Liver (tissue), 9 donors: ENCODE measurements around the gene TEK. TPM values are rescaled to one million over a fixed set of nuclear protein-coding genes. Genes with fewer than 3 reads are reported as not detected.

Experiments
- DNase-seq: peaks from one replicate; pipeline ENCODE4 v3.0.0-alpha.2; 2017; ENCODE audit warnings: low spot score
- H3K27ac ChIP-seq, 2 donors: one replicate each; pipeline ENCODE4 v1.7.0; 2013; ENCODE audit warnings: inconsistent platforms in 2 of 2, low read length in 2 of 2, control low read depth in 1 of 2, low read depth in 1 of 2, mild to moderate bottlenecking in 1 of 2
- H3K27me3 ChIP-seq, 4 donors: one replicate each; pipeline versions ENCODE4 v1.6.1 to v1.7.0; 2013; ENCODE audit warnings: low read length in 3 of 4, inconsistent platforms in 1 of 4, mild to moderate bottlenecking in 1 of 4, moderate library complexity in 1 of 4; ENCODE audit not compliant: control insufficient read depth in 4 of 4, insufficient read depth in 4 of 4
- H3K36me3 ChIP-seq, 4 donors: one replicate each; pipeline versions ENCODE4 v1.6.1 to v1.7.0; 2013; ENCODE audit warnings: low read length in 3 of 4, mild to moderate bottlenecking in 3 of 4, low read depth in 1 of 4, moderate library complexity in 1 of 4; ENCODE audit not compliant: control insufficient read depth in 4 of 4, insufficient read depth in 3 of 4
- H3K4me1 ChIP-seq, 4 donors: one replicate each; pipeline versions ENCODE4 v1.6.1 to v1.7.0; 2013; ENCODE audit warnings: low read length in 3 of 4, mild to moderate bottlenecking in 3 of 4, moderate library complexity in 1 of 4; ENCODE audit not compliant: control insufficient read depth in 4 of 4, insufficient read depth in 4 of 4
- H3K4me3 ChIP-seq, 3 donors: one replicate each; pipeline versions ENCODE4 v1.6.1 to v1.7.0; 2013; ENCODE audit warnings: low read length in 3 of 3, control low read depth in 1 of 3, low read depth in 1 of 3, mild to moderate bottlenecking in 1 of 3
- H3K9ac ChIP-seq, 2 donors: one replicate each; pipeline ENCODE4 v1.7.0; 2013; ENCODE audit warnings: low read length in 2 of 2, mild to moderate bottlenecking in 2 of 2, moderate library complexity in 2 of 2, control low read depth in 1 of 2, low read depth in 1 of 2
- H3K9me3 ChIP-seq, 4 donors: one replicate each; pipeline versions ENCODE4 v1.6.1 to v1.7.0; 2013; ENCODE audit warnings: low read length in 3 of 4; ENCODE audit not compliant: control insufficient read depth in 4 of 4
- EGR1 ChIP-seq, 2 donors: IDR thresholded peaks; 2 replicates each; pipeline ENCODE4 v1.6.1; 2016 to 2018; ENCODE audit warnings: antibody characterized with exemption in 2 of 2, low read depth in 2 of 2
- FOXA1 ChIP-seq: IDR thresholded peaks from 2 replicates; pipeline ENCODE4 v1.6.1; 2016; ENCODE audit warnings: antibody characterized with exemption
- FOXA2 ChIP-seq: IDR thresholded peaks from 2 replicates; pipeline ENCODE4 v1.6.1; 2016; ENCODE audit warnings: antibody characterized with exemption
- GABPA ChIP-seq, 2 donors: IDR thresholded peaks in 1 of 2; conservative IDR thresholded peaks in 1 of 2; 2 replicates each; pipeline ENCODE4 v1.6.1; 2016; ENCODE audit warnings: antibody characterized with exemption in 2 of 2, mild to moderate bottlenecking in 1 of 2, moderate library complexity in 1 of 2
- HNF4A ChIP-seq, 2 donors: conservative IDR thresholded peaks; 2 replicates each; pipeline ENCODE4 v1.6.1; 2016; ENCODE audit warnings: antibody characterized with exemption in 2 of 2, mild to moderate bottlenecking in 2 of 2
- HNF4G ChIP-seq: IDR thresholded peaks from 2 replicates; pipeline ENCODE4 v1.6.1; 2016; ENCODE audit warnings: antibody characterized with exemption
- JUND ChIP-seq, 2 donors: IDR thresholded peaks; 2 replicates each; pipeline ENCODE4 v1.6.1; 2016; ENCODE audit warnings: antibody characterized with exemption in 2 of 2
- NR2F2 ChIP-seq: IDR thresholded peaks from 2 replicates; pipeline ENCODE4 v1.6.1; 2016; ENCODE audit warnings: antibody characterized with exemption
- RAD21 ChIP-seq, 2 donors: IDR thresholded peaks; 2 replicates each; pipeline ENCODE4 v1.6.1; 2016; ENCODE audit warnings: antibody characterized with exemption in 2 of 2, mild to moderate bottlenecking in 2 of 2
- RXRA ChIP-seq, 2 donors: IDR thresholded peaks; 2 replicates each; pipeline ENCODE4 v1.6.1; 2017 to 2018; ENCODE audit warnings: antibody characterized with exemption in 2 of 2, mild to moderate bottlenecking in 1 of 2
- TAF1 ChIP-seq: conservative IDR thresholded peaks from 2 replicates; pipeline ENCODE4 v1.6.1; 2016; ENCODE audit warnings: antibody characterized with exemption, mild to moderate bottlenecking
- YY1 ChIP-seq: IDR thresholded peaks from 2 replicates; pipeline ENCODE4 v1.6.1; 2016; ENCODE audit warnings: antibody characterized with exemption, mild to moderate bottlenecking
- WGBS: extraction: QIAGEN DNeasy Blood & Tissue Kit; methylation state at CpG from one replicate; pipeline ENCODE4 v1.1.7; 2013; 5-methylcytosine and 5-hydroxymethylcytosine counted together
- polyA plus RNA-seq, 2 donors: library from polyadenylated mRNA; stranded (reverse) in 1 of 2; unstranded in 1 of 2; fragments of 200-250 nt in 1 of 2; fragments of >200 nt in 1 of 2; fragmentation: Nextera tagmentation in 1 of 2; extraction: Ambion mirVana in 1 of 2; gene quantifications; one replicate each; pipeline versions ENCODE4 v1.2.1 to v1.2.3, GENCODE V29; 2013 to 2015
- total RNA-seq, 2 donors: library from RNA; depleted of rRNA; stranded (reverse); fragments of >200 nt; gene quantifications; one replicate each; pipeline ENCODE4 v1.2.3, GENCODE V29; 2014
- TF ChIP-seq, protein P1 (sequence below): IDR thresholded peaks from 2 replicates; pipeline ENCODE4 v1.6.1; 2016; ENCODE audit warnings: antibody characterized with exemption
- TF ChIP-seq, protein P2 (sequence below): fragments of 150-350 bp; IDR thresholded peaks from 2 replicates; pipeline ENCODE4 v1.5.1; 2017; ENCODE audit warnings: improper control_type of control experiment, low read depth, low read length; ENCODE audit not compliant: missing input control
- TF ChIP-seq, protein P3 (sequence below): IDR thresholded peaks from 2 replicates; pipeline ENCODE4 v1.6.1; 2016; ENCODE audit warnings: antibody characterized with exemption, mild to moderate bottlenecking
- donor health status: healthy.
- donor health status: healthy.
- donor health status: healthy.
- donor health status: healthy.
- donor health status: healthy.

TEK gene
- total and polyA plus RNA-seq, 4 donors: 2.9 to 13.8 (median 8.4) TPM

DNA sequence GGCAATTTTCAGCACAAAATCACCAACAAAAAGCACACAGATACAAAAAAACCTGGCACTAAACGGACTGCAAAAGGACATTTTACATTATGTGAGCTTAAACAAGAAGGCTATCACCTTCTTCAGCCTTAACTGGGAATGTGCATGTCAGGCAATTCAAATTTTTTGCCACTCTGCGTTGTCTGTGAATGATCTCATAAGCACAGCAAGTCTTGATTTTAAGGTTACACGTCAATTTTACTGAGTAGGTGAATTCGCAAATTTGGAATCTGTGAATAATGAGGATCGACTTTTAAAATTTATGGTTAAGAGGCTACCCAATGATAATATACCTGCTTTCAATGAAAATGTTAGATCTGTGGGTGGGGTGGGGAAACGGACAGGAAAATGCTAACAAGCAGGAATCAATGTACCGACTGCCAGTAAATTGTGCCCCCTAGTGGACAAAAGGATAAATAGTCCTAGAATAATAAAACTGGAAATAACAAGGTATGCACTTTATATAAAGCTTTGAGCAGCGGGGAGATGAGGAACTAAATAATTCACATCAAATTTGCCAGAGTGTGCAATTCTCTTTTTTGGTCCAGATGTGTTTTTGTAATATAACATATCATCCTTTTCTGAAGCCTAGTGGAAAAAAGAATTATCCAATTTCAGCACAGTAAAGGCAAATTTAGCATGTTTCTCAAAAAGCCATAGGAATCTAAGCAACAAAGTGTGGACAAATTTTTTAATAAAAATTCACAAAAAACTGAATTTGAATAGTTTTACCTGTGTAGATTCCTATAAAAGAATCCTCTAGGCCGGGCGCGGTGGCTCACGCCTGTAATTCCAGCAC is 167.4 kb downstream of the TEK start:
- H3K27ac ChIP-seq: no peak overlapping the region
- H3K9me3 ChIP-seq: no peaks in the 10 kb centered on the region
- WGBS: 40% methylated on average over 12 of the region's 12 CpGs
- peak overlapping the region in 1 of 3 donors; percentile 28 for H3K4me3 ChIP-seq
- DNase-seq: no peak
- H3K4me1 ChIP-seq: no peaks in the 10 kb centered on the region
- H3K9ac ChIP-seq: no peak overlapping the region
- H3K27me3 ChIP-seq: no peaks in the 10 kb centered on the region
- H3K36me3 ChIP-seq: no peaks in the 10 kb centered on the region
- peak; percentile 88 to 89 for TF ChIP-seq RAD21 (IDR thresholded peaks at IDR 0.05)
- TF ChIP-seq, protein P1, sequence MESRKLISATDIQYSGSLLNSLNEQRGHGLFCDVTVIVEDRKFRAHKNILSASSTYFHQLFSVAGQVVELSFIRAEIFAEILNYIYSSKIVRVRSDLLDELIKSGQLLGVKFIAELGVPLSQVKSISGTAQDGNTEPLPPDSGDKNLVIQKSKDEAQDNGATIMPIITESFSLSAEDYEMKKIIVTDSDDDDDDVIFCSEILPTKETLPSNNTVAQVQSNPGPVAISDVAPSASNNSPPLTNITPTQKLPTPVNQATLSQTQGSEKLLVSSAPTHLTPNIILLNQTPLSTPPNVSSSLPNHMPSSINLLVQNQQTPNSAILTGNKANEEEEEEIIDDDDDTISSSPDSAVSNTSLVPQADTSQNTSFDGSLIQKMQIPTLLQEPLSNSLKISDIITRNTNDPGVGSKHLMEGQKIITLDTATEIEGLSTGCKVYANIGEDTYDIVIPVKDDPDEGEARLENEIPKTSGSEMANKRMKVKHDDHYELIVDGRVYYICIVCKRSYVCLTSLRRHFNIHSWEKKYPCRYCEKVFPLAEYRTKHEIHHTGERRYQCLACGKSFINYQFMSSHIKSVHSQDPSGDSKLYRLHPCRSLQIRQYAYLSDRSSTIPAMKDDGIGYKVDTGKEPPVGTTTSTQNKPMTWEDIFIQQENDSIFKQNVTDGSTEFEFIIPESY: no peak
- TF ChIP-seq, protein P2, sequence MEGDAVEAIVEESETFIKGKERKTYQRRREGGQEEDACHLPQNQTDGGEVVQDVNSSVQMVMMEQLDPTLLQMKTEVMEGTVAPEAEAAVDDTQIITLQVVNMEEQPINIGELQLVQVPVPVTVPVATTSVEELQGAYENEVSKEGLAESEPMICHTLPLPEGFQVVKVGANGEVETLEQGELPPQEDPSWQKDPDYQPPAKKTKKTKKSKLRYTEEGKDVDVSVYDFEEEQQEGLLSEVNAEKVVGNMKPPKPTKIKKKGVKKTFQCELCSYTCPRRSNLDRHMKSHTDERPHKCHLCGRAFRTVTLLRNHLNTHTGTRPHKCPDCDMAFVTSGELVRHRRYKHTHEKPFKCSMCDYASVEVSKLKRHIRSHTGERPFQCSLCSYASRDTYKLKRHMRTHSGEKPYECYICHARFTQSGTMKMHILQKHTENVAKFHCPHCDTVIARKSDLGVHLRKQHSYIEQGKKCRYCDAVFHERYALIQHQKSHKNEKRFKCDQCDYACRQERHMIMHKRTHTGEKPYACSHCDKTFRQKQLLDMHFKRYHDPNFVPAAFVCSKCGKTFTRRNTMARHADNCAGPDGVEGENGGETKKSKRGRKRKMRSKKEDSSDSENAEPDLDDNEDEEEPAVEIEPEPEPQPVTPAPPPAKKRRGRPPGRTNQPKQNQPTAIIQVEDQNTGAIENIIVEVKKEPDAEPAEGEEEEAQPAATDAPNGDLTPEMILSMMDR: peak; percentile 72

DNA sequence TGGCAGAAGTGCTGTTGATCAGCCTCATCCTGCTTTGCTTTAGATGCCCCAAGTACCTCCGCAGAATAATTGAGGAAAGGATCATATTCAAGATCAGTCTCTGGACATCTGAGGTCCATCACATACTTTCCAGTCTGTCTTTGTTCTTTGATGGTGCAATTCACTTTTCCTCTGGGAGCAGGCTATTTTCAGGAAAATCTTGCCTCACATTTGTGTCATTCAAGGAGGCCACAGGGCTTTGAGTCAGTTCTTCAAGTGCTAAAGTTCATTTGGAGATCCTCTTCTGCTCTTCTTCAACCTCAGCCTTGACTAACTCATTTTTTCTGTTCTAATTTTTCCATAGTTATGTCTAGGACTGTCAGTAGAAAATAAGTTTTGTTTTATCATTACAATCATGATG is 169.3 kb downstream of the TEK start:
- DNase-seq: no peak
- H3K27ac ChIP-seq: no peak overlapping the region
- no peak overlapping the region for H3K4me3 ChIP-seq
- H3K4me1 ChIP-seq: no peaks in the 10 kb centered on the region
- no peaks in the 10 kb centered on the region for H3K36me3 ChIP-seq
- no peak for TF ChIP-seq NR2F2
- no peak for TF ChIP-seq JUND (IDR thresholded peaks at IDR 0.05)
- TF ChIP-seq YY1: no peak
- no peak for TF ChIP-seq RXRA (IDR thresholded peaks at IDR 0.05)
- TF ChIP-seq RAD21 (IDR thresholded peaks at IDR 0.05): no peak
- no peak for TF ChIP-seq FOXA1
- TF ChIP-seq EGR1 (IDR thresholded peaks at IDR 0.05; ENCODE audit: low read depth in 2 of 2): no peak
- TF ChIP-seq TAF1: no peak
- TF ChIP-seq, protein P2: no peak
- TF ChIP-seq FOXA2: no peak
- no peak for TF ChIP-seq GABPA (IDR thresholded peaks at IDR 0.05 in 1 of 2, conservative IDR thresholded peaks at IDR 0.05 in 1 of 2)
- TF ChIP-seq, protein P3, sequence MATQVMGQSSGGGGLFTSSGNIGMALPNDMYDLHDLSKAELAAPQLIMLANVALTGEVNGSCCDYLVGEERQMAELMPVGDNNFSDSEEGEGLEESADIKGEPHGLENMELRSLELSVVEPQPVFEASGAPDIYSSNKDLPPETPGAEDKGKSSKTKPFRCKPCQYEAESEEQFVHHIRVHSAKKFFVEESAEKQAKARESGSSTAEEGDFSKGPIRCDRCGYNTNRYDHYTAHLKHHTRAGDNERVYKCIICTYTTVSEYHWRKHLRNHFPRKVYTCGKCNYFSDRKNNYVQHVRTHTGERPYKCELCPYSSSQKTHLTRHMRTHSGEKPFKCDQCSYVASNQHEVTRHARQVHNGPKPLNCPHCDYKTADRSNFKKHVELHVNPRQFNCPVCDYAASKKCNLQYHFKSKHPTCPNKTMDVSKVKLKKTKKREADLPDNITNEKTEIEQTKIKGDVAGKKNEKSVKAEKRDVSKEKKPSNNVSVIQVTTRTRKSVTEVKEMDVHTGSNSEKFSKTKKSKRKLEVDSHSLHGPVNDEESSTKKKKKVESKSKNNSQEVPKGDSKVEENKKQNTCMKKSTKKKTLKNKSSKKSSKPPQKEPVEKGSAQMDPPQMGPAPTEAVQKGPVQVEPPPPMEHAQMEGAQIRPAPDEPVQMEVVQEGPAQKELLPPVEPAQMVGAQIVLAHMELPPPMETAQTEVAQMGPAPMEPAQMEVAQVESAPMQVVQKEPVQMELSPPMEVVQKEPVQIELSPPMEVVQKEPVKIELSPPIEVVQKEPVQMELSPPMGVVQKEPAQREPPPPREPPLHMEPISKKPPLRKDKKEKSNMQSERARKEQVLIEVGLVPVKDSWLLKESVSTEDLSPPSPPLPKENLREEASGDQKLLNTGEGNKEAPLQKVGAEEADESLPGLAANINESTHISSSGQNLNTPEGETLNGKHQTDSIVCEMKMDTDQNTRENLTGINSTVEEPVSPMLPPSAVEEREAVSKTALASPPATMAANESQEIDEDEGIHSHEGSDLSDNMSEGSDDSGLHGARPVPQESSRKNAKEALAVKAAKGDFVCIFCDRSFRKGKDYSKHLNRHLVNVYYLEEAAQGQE: no peak
- no peak for TF ChIP-seq HNF4G
- no peak for TF ChIP-seq HNF4A (conservative IDR thresholded peaks at IDR 0.05)
- H3K27me3 ChIP-seq: no peaks in the 10 kb centered on the region
- 80% methylated on average over 1 of the region's 1 CpG for WGBS
- no peaks in the 10 kb centered on the region for H3K9me3 ChIP-seq
- no peak overlapping the region for H3K9ac ChIP-seq
